ENCODE data around the gene DOCK1.

DNA sequence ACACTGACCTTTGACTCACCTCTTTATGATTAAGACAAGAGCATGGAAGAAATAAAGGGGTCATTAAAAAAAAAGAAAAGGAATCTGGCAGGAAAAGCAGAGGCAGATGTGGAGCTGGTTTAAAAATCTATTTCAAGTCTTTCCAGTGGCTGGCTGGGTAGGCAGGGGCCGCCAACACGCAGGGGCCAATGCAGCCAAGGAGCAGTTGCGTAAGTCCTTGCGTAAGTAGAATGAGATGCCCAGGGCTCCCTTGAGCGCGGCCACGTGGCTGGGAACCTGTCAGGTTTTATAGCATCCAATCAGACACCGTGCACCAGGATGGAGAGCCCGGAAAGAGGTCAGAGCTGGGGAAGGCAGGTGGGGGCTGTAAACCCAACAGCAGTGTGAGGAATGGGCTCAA, 414.9 kb downstream of the DOCK1 start:
- TF ChIP-seq, protein P1, sequence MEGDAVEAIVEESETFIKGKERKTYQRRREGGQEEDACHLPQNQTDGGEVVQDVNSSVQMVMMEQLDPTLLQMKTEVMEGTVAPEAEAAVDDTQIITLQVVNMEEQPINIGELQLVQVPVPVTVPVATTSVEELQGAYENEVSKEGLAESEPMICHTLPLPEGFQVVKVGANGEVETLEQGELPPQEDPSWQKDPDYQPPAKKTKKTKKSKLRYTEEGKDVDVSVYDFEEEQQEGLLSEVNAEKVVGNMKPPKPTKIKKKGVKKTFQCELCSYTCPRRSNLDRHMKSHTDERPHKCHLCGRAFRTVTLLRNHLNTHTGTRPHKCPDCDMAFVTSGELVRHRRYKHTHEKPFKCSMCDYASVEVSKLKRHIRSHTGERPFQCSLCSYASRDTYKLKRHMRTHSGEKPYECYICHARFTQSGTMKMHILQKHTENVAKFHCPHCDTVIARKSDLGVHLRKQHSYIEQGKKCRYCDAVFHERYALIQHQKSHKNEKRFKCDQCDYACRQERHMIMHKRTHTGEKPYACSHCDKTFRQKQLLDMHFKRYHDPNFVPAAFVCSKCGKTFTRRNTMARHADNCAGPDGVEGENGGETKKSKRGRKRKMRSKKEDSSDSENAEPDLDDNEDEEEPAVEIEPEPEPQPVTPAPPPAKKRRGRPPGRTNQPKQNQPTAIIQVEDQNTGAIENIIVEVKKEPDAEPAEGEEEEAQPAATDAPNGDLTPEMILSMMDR (IDR thresholded peaks at IDR 0.05 in 4 of 5, conservative IDR thresholded peaks at IDR 0.05 in 1 of 5) = no peak
- no peak for TF ChIP-seq POLR2A (IDR thresholded peaks at IDR 0.05)

Data from gastrocnemius medialis (tissue), 4 donors.